ENCODE measurements around the gene COQ8A. TPM values are rescaled to one million over a fixed set of nuclear protein-coding genes. Genes with fewer than 3 reads are reported as not detected.

The COQ8A gene
- total RNA-seq, 1 experiment from 2014 or later, result 35.3 TPM

GRCh38 chr1:226940806-226941067 lies 643 bp downstream of the COQ8A start:
- Histone ChIP-seq H3K4me3 (replicated peaks in 1 of 2; ENCODE audit: low read depth in 1 of 2, low read length in 2 of 2) (peak overlapping the region; percentile 66 to 72), H4K20me1 (ENCODE audit: insufficient read depth) (no peaks in the 10 kb centered on the region), H3K9me2 (ENCODE audit: insufficient read depth) (no peaks in the 10 kb centered on the region), H3K79me2 (ENCODE audit: insufficient read depth, low read length) (peaks cover 14% of the 10 kb centered on the region; the same call in 1 of the 2 replicates), H3K4me2 (ENCODE audit: low read length) (peak overlapping the region; percentile 96), H3K36me3 (ENCODE audit: control insufficient read depth in 1 of 2, insufficient read depth in 2 of 2, low read length in 2 of 2) (no peaks in the 10 kb centered on the region), H3K9me3 (ENCODE audit: control insufficient read depth in 1 of 2, insufficient read depth in 1 of 2, low read depth in 1 of 2, low read length in 2 of 2) (no peaks in the 10 kb centered on the region), H3K27me3 (ENCODE audit: insufficient read depth, low read length) (no peaks in the 10 kb centered on the region), H3K9ac (ENCODE audit: low read length) (peak overlapping the region; percentile 69), H2AFZ (ENCODE audit: low read depth, low read length, poor library complexity, severe bottlenecking) (no peak overlapping the region), H3K4me1 (ENCODE audit: control insufficient read depth in 1 of 2, insufficient read depth in 2 of 2, low read length in 2 of 2) (peaks cover 5 to 29% of the 10 kb centered on the region in 2 experiments), H3K27ac (ENCODE audit: low read depth, low read length) (peak overlapping the region; percentile 48; the same call in 1 of the 2 replicates)
- CTCF ChIA-PET, result no interaction called here
- no peak for TF ChIP-seq EZH2phosphoT487 (IDR thresholded peaks at IDR 0.05; ENCODE audit: borderline replicate concordance)
- TF ChIP-seq SIN3A (IDR thresholded peaks at IDR 0.05; ENCODE audit: low read depth), result no peak
- TF ChIP-seq RAD21 (IDR thresholded peaks at IDR 0.05; ENCODE audit: low read depth), result no peak
- no peak for TF ChIP-seq SRF (IDR thresholded peaks at IDR 0.05; ENCODE audit: low read depth)
- no peak for TF ChIP-seq CTCF (IDR thresholded peaks at IDR 0.05 in 2 of 3, conservative IDR thresholded peaks at IDR 0.05 in 1 of 3; ENCODE audit: borderline replicate concordance in 1 of 3, insufficient read depth in 1 of 3, low read depth in 2 of 3, low read length in 2 of 3)
- TF ChIP-seq ELF1 (IDR thresholded peaks at IDR 0.05; ENCODE audit: borderline replicate concordance, low read depth), result no peak
- TF ChIP-seq MAX (IDR thresholded peaks at IDR 0.05), result no peak
- TF ChIP-seq POLR2A (IDR thresholded peaks at IDR 0.05; ENCODE audit: borderline replicate concordance, extremely low read depth, insufficient read depth, insufficient read length), result no peak
- no peak for TF ChIP-seq TCF7L2 (IDR thresholded peaks at IDR 0.05; ENCODE audit: borderline replicate concordance, extremely low read depth, insufficient read depth, insufficient read length)
- no peak for TF ChIP-seq EZH2 (IDR thresholded peaks at IDR 0.05)
- no peak for TF ChIP-seq POLR2AphosphoS5 (IDR thresholded peaks at IDR 0.05; ENCODE audit: low read depth, low read length)
- TF ChIP-seq ZFX (IDR thresholded peaks at IDR 0.05), result no peak
- TF ChIP-seq REST (IDR thresholded peaks at IDR 0.05; ENCODE audit: low read depth), result no peak
- TF ChIP-seq CEBPB (IDR thresholded peaks at IDR 0.05; ENCODE audit: low read depth), result no peak
- no peak for TF ChIP-seq JUND (IDR thresholded peaks at IDR 0.05)
- no peak for TF ChIP-seq ATF3 (IDR thresholded peaks at IDR 0.05)
- TF ChIP-seq FOSL1 (IDR thresholded peaks at IDR 0.05; ENCODE audit: low read depth), result no peak
- TF ChIP-seq EGR1 (IDR thresholded peaks at IDR 0.05; ENCODE audit: low read depth), result no peak
- TF ChIP-seq YY1 (IDR thresholded peaks at IDR 0.05; ENCODE audit: extremely low read depth, insufficient replicate concordance, low read depth, low read length), result no peak
- POLR2A ChIA-PET, result no interaction called here
- no TSS peak for BruUV-seq (replicated peaks)
- ATAC-seq, result no peak
- RAD21 ChIA-PET (ENCODE audit: low non-redundant PET in 1 of 2, low total read pairs in 2 of 2, uncharacterized antibody in 2 of 2, unreplicated experiment in 2 of 2), result no interaction called here
- intact Hi-C loops (cut with micrococcal nuclease), result no loop called here
- no peak for DNase-seq (ENCODE audit: low read depth, low spot score)
